ENCODE measurements around the gene AURKA.

The AURKA gene

DNA sequence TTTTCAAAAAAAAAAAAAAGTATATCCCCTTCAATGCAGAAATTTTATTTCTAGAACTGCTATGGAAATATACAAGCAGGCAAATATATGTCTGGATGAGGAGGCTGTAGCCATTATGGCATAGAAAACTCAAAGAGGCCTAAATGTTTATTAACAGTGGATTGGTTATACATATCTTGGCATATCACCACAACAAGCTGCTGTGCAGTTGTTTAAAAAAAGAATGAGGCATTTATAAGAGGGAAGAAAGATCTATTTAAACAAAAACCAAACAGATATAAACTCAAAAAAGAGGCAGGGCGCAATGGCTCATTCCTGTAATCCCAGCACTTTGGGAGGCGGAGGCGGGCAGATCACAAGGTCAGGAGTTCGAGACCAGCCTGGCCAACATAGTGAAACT lies 46.3 kb upstream of the AURKA start:
- no peaks in the 10 kb centered on the region for H3K9me2 ChIP-seq (replicated peaks; ENCODE audit: insufficient read depth, low read length)
- H3K79me2 ChIP-seq (ENCODE audit: insufficient read depth, low read length): no peaks in the 10 kb centered on the region
- no peak overlapping the region for H2AFZ ChIP-seq (ENCODE audit: low read depth, low read length, severe bottlenecking)
- no peaks in the 10 kb centered on the region for H3K36me3 ChIP-seq (ENCODE audit: low read length)
- no peaks in the 10 kb centered on the region for H3K27me3 ChIP-seq (ENCODE audit: low read length)
- H4K20me1 ChIP-seq (ENCODE audit: low read depth, low read length): no peaks in the 10 kb centered on the region
- H3F3A ChIP-seq (ENCODE audit: insufficient read depth): no peaks in the 10 kb centered on the region
- no peak overlapping the region for H3K27ac ChIP-seq (ENCODE audit: low read depth, low read length)
- TF ChIP-seq EZH2phosphoT487 (conservative IDR thresholded peaks at IDR 0.05; ENCODE audit: low read length): no peak
- TF ChIP-seq, protein P1, sequence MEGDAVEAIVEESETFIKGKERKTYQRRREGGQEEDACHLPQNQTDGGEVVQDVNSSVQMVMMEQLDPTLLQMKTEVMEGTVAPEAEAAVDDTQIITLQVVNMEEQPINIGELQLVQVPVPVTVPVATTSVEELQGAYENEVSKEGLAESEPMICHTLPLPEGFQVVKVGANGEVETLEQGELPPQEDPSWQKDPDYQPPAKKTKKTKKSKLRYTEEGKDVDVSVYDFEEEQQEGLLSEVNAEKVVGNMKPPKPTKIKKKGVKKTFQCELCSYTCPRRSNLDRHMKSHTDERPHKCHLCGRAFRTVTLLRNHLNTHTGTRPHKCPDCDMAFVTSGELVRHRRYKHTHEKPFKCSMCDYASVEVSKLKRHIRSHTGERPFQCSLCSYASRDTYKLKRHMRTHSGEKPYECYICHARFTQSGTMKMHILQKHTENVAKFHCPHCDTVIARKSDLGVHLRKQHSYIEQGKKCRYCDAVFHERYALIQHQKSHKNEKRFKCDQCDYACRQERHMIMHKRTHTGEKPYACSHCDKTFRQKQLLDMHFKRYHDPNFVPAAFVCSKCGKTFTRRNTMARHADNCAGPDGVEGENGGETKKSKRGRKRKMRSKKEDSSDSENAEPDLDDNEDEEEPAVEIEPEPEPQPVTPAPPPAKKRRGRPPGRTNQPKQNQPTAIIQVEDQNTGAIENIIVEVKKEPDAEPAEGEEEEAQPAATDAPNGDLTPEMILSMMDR (IDR thresholded peaks at IDR 0.05; ENCODE audit: insufficient read depth, low read length, poor library complexity, severe bottlenecking): no peak
- H3K9ac ChIP-seq (ENCODE audit: low read length): no peak overlapping the region
- no peak overlapping the region for H3K4me3 ChIP-seq (ENCODE audit: insufficient read depth, low read length, poor library complexity, severe bottlenecking)
- no peaks in the 10 kb centered on the region for H3K9me3 ChIP-seq (ENCODE audit: insufficient read depth, low read length)
- no peak overlapping the region for H3K4me2 ChIP-seq (ENCODE audit: low read depth, low read length, poor library complexity, severe bottlenecking)

DNA sequence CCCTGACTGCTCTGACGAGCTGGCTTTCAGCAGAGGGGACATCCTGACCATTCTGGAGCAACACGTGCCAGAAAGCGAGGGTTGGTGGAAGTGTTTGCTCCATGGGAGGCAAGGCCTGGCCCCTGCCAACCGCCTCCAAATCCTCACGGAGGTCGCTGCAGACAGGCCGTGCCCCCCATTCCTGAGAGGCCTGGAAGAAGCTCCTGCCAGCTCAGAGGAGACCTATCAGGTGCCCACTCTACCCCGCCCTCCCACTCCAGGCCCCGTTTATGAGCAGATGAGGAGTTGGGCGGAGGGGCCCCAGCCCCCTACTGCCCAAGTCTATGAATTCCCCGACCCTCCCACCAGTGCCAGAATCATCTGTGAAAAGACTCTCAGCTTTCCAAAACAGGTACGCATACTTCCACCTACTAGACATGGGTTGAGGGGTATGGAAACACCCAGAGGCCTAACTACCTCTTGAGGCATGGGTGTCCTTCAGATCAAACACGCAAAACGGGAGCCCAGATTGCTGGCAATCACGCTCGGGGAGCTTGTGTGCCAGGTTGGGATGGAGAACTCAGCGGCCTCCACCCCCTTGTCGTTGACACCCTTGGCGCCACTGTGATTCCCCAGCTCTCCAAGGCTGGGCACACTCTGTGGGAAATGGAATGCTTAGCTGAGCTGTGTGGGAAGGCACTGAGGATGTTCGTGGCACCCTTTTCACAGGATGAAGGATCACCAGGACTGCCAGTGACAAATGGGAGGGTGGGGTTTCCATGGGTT lies 45.4 kb upstream of the AURKA start:
- no peaks in the 10 kb centered on the region for H3K27me3 ChIP-seq (ENCODE audit: low read length)
- H2AFZ ChIP-seq (ENCODE audit: low read depth, low read length, severe bottlenecking): no peak overlapping the region
- H3F3A ChIP-seq (ENCODE audit: insufficient read depth): no peaks in the 10 kb centered on the region
- no peak overlapping the region for H3K4me3 ChIP-seq (ENCODE audit: insufficient read depth, low read length, poor library complexity, severe bottlenecking)
- H3K9ac ChIP-seq (ENCODE audit: low read length): no peak overlapping the region
- H3K9me2 ChIP-seq (replicated peaks; ENCODE audit: insufficient read depth, low read length): no peaks in the 10 kb centered on the region
- H3K27ac ChIP-seq (ENCODE audit: low read depth, low read length): no peak overlapping the region
- H4K20me1 ChIP-seq (ENCODE audit: low read depth, low read length): no peaks in the 10 kb centered on the region
- no peaks in the 10 kb centered on the region for H3K79me2 ChIP-seq (ENCODE audit: insufficient read depth, low read length)
- no peaks in the 10 kb centered on the region for H3K9me3 ChIP-seq (ENCODE audit: insufficient read depth, low read length)
- TF ChIP-seq EZH2phosphoT487 (conservative IDR thresholded peaks at IDR 0.05; ENCODE audit: low read length): no peak
- TF ChIP-seq, protein P1 (IDR thresholded peaks at IDR 0.05; ENCODE audit: insufficient read depth, low read length, poor library complexity, severe bottlenecking): no peak
- no peak overlapping the region for H3K4me2 ChIP-seq (ENCODE audit: low read depth, low read length, poor library complexity, severe bottlenecking)
- H3K36me3 ChIP-seq (ENCODE audit: low read length): no peaks in the 10 kb centered on the region

DNA sequence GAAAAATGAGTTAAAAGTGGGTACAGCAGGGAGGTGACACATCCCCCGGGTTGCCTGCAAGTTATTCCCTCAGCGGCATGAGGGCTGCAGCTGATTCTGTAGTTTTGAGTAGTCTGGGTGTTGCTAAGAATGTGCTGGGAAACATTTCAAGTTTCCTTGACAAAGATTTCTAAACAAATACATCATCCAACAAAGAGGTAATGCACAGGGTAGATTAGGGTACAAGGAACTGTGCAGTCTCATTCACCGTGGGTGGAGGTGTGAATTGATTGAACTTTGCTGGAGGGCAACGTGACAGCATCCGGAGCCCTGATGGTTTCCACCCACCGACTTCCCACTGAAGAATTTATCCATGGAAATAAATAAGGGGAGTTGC lies 41.9 kb upstream of the AURKA start:
- no peak overlapping the region for H3K4me2 ChIP-seq (ENCODE audit: low read depth, low read length, poor library complexity, severe bottlenecking)
- no peak overlapping the region for H3K4me3 ChIP-seq (ENCODE audit: insufficient read depth, low read length, poor library complexity, severe bottlenecking)
- no peaks in the 10 kb centered on the region for H3K9me3 ChIP-seq (ENCODE audit: insufficient read depth, low read length)
- H3K79me2 ChIP-seq (ENCODE audit: insufficient read depth, low read length): no peaks in the 10 kb centered on the region
- no peaks in the 10 kb centered on the region for H3K36me3 ChIP-seq (ENCODE audit: low read length)
- no peak overlapping the region for H2AFZ ChIP-seq (ENCODE audit: low read depth, low read length, severe bottlenecking)
- no peaks in the 10 kb centered on the region for H3F3A ChIP-seq (ENCODE audit: insufficient read depth)
- no peaks in the 10 kb centered on the region for H3K27me3 ChIP-seq (ENCODE audit: low read length)
- no peaks in the 10 kb centered on the region for H4K20me1 ChIP-seq (ENCODE audit: low read depth, low read length)
- no peak overlapping the region for H3K9ac ChIP-seq (ENCODE audit: low read length)
- no peak overlapping the region for H3K27ac ChIP-seq (ENCODE audit: low read depth, low read length)
- TF ChIP-seq, protein P1 (IDR thresholded peaks at IDR 0.05; ENCODE audit: insufficient read depth, low read length, poor library complexity, severe bottlenecking): no peak
- TF ChIP-seq EZH2phosphoT487 (conservative IDR thresholded peaks at IDR 0.05; ENCODE audit: low read length): no peak
- H3K9me2 ChIP-seq (replicated peaks; ENCODE audit: insufficient read depth, low read length): no peaks in the 10 kb centered on the region

Data from SU-DHL-6 (cell line).